Endodermal cell (in vitro differentiated cells): ENCODE data around the gene DDX41. TPM values are rescaled to one million over a fixed set of nuclear protein-coding genes. Genes with fewer than 3 reads are reported as not detected.

Source experiments
- DNase-seq: peaks from one replicate; pipeline ENCODE4 v3.0.0-alpha.2; 2017
- H3K27ac ChIP-seq: 2 replicates; pipeline ENCODE4 v1.5.1; 2013; ENCODE audit warnings: mild to moderate bottlenecking, low read depth, low read length, moderate library complexity
- H3K27me3 ChIP-seq: 2 replicates; pipeline ENCODE4 v1.6.1; 2013; ENCODE audit warnings: mild to moderate bottlenecking, low read length, moderate library complexity; ENCODE audit not compliant: insufficient read depth, control insufficient read depth, poor library complexity, severe bottlenecking
- H3K36me3 ChIP-seq: 2 replicates; pipeline ENCODE4 v1.7.0; 2013; ENCODE audit warnings: mild to moderate bottlenecking, low read length, moderate library complexity; ENCODE audit not compliant: control insufficient read depth, insufficient read depth
- H3K4me1 ChIP-seq: one replicate; pipeline ENCODE4 v1.7.0; 2013; ENCODE audit warnings: low read length; ENCODE audit not compliant: control insufficient read depth, insufficient read depth
- H3K4me3 ChIP-seq: 2 replicates; pipeline ENCODE4 v1.5.1; 2013; ENCODE audit warnings: mild to moderate bottlenecking, low read length, moderate library complexity
- H3K9ac ChIP-seq: 2 replicates; pipeline ENCODE4 v1.6.1; 2013; ENCODE audit warnings: mild to moderate bottlenecking, low read length, moderate library complexity; ENCODE audit not compliant: poor library complexity, severe bottlenecking; ENCODE audit errors: extremely low read depth
- H3K9me3 ChIP-seq: 2 replicates; pipeline ENCODE4 v1.6.1; 2013; ENCODE audit warnings: mild to moderate bottlenecking, low read length, moderate library complexity; ENCODE audit not compliant: control insufficient read depth
- H3K27ac Mint-ChIP-seq: 2 replicates; pipeline ENCODE4 v1.8.0; 2020; ENCODE audit warnings: mixed read lengths
- H3K27me3 Mint-ChIP-seq: 2 replicates; pipeline ENCODE4 v1.8.0; 2021; ENCODE audit warnings: mild to moderate bottlenecking, mixed read lengths; ENCODE audit not compliant: insufficient read depth
- H3K36me3 Mint-ChIP-seq: 2 replicates; pipeline ENCODE4 v1.8.0; 2020; ENCODE audit warnings: low read depth, mixed read lengths
- H3K4me1 Mint-ChIP-seq: 2 replicates; pipeline ENCODE4 v1.8.0; 2020; ENCODE audit warnings: mixed read lengths
- H3K4me3 Mint-ChIP-seq: 2 replicates; pipeline ENCODE4 v1.8.0; 2020; ENCODE audit warnings: mild to moderate bottlenecking, moderate library complexity, mixed read lengths
- H3K9me3 Mint-ChIP-seq: 2 replicates; pipeline ENCODE4 v1.8.0; 2020; ENCODE audit warnings: mild to moderate bottlenecking, mixed read lengths
- CTCF ChIP-seq: fragments of 200-600 bp; sonication (generic); conservative IDR thresholded peaks from 2 replicates; pipeline ENCODE4 v1.5.0; 2021; ENCODE audit warnings: antibody characterized with exemption, mild to moderate bottlenecking
- WGBS, 2 experiments: methylation state at CpG; one replicate each; pipeline versions ENCODE4 v1.1.5 to v1.1.7; 2013; ENCODE audit warnings: missing lambda C conversion rate in 2 of 2, mixed read lengths in 1 of 2; ENCODE audit not compliant: insufficient coverage in 1 of 2, insufficient read length in 1 of 2; 5-methylcytosine and 5-hydroxymethylcytosine counted together
- total RNA-seq, 2 donors: library from RNA; stranded (reverse); fragmentation: NEBNext Ultra II Directional in 1 of 2; extraction: Animal tissue kit (Norgen Biotek cat#: 25700) in 1 of 2; gene quantifications; 2 replicates in 1 of 2; 3 replicates in 1 of 2; pipeline ENCODE4 v1.2.1, GENCODE V29; 2021

Gene DDX41
- total RNA-seq, 2 donors from 2014 or later, result 115 TPM

- Mint-ChIP-seq H3K4me3 (no peak overlapping the region), H3K36me3 (peaks cover 45% of the 10 kb centered on the region), H3K27ac (no peak overlapping the region), H3K27me3 (no peaks in the 10 kb centered on the region), H3K9me3 (no peaks in the 10 kb centered on the region), H3K4me1 (no peaks in the 10 kb centered on the region)
- H3K4me3 ChIP-seq, result no peak overlapping the region
- DNase-seq, result no peak
- H3K36me3 ChIP-seq, result peaks cover 96% of the 10 kb centered on the region
- H3K4me1 ChIP-seq, result no peaks in the 10 kb centered on the region
- no peak for TF ChIP-seq CTCF
- H3K9ac ChIP-seq, result no peak overlapping the region
- no peak overlapping the region for H3K27ac ChIP-seq
- no peaks in the 10 kb centered on the region for H3K27me3 ChIP-seq
- H3K9me3 ChIP-seq, result no peaks in the 10 kb centered on the region
- WGBS, 2 experiments, result 91 to 96% methylated on average over 8 of the region's 8 CpGs
Measured at GRCh38 chr5:177527595-177527994, 10.8 kb upstream of the DDX41 start.

GRCh38 chr5:177526791-177527190 lies 10.0 kb upstream of the DDX41 start:
- Mint-ChIP-seq H3K36me3 (peaks cover 42% of the 10 kb centered on the region), H3K9me3 (no peaks in the 10 kb centered on the region), H3K4me3 (no peak overlapping the region), H3K27ac (no peak overlapping the region), H3K4me1 (no peaks in the 10 kb centered on the region), H3K27me3 (no peaks in the 10 kb centered on the region)
- DNase-seq, result no peak
- H3K4me3 ChIP-seq, result no peak overlapping the region
- no peak for TF ChIP-seq CTCF
- no peaks in the 10 kb centered on the region for H3K27me3 ChIP-seq
- H3K9ac ChIP-seq, result no peak overlapping the region
- H3K9me3 ChIP-seq, result no peaks in the 10 kb centered on the region
- no peak overlapping the region for H3K27ac ChIP-seq
- peaks cover 92% of the 10 kb centered on the region for H3K36me3 ChIP-seq
- 95 to 100% methylated on average over 6 of the region's 6 CpGs for WGBS, 2 experiments
- H3K4me1 ChIP-seq, result no peaks in the 10 kb centered on the region

GRCh38 chr5:177526191-177526590 lies 9.4 kb upstream of the DDX41 start:
- 97 to 100% methylated on average over 2 to 3 of the region's 4 CpGs for WGBS, 2 experiments
- TF ChIP-seq CTCF, result no peak
- Histone ChIP-seq H3K4me1 (no peaks in the 10 kb centered on the region), H3K9ac (no peak overlapping the region), H3K36me3 (peaks cover 92% of the 10 kb centered on the region), H3K9me3 (no peaks in the 10 kb centered on the region), H3K4me3 (no peak overlapping the region), H3K27ac (no peak overlapping the region), H3K27me3 (no peaks in the 10 kb centered on the region)
- H3K4me3 Mint-ChIP-seq, result no peak overlapping the region
- no peak overlapping the region for H3K27ac Mint-ChIP-seq
- no peaks in the 10 kb centered on the region for H3K27me3 Mint-ChIP-seq
- no peaks in the 10 kb centered on the region for H3K4me1 Mint-ChIP-seq
- H3K36me3 Mint-ChIP-seq, result peaks cover 47% of the 10 kb centered on the region
- no peak for DNase-seq
- H3K9me3 Mint-ChIP-seq, result no peaks in the 10 kb centered on the region
